Measurements from ENCODE around the gene P2RX2.

DNA sequence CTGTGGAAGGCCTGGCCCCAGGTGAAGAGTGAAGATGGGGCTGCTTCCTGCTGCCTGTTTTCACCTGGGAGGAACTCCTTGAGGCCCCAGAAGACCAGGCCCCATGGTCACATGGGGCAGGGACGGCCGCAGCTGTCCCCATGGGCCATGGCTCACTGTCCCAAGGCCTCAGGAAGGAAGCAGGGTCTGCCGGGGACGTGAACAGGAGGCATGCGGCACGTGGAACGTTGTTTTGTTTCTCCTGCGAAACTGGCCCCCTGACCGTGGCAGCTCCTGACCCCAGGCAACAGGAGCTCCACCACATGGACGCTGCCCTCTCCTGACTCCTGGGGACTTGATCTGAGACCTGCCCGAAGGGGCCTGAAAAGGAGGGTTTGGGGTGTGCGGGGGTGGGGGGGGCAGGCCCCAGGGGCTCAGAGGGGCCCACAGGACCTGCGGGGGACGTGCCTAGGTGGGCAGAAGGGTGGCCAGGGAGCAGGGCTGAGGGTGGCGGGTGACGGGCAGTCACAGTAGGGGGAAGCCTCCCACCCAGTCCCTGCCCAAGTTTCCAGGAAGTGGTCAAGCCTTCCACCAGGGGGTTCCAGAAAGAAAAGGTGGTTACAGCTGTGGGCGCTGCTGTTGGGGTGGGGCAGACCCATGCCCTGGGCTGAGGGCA lies 49.6 kb upstream of the P2RX2 start:
- TF ChIP-seq POLR2A (IDR thresholded peaks at IDR 0.05) (no peak), POLR2AphosphoS5 (IDR thresholded peaks at IDR 0.05; ENCODE audit: insufficient read depth in 1 of 2, low read depth in 1 of 2) (no peak)
- TF ChIP-seq, protein P1, sequence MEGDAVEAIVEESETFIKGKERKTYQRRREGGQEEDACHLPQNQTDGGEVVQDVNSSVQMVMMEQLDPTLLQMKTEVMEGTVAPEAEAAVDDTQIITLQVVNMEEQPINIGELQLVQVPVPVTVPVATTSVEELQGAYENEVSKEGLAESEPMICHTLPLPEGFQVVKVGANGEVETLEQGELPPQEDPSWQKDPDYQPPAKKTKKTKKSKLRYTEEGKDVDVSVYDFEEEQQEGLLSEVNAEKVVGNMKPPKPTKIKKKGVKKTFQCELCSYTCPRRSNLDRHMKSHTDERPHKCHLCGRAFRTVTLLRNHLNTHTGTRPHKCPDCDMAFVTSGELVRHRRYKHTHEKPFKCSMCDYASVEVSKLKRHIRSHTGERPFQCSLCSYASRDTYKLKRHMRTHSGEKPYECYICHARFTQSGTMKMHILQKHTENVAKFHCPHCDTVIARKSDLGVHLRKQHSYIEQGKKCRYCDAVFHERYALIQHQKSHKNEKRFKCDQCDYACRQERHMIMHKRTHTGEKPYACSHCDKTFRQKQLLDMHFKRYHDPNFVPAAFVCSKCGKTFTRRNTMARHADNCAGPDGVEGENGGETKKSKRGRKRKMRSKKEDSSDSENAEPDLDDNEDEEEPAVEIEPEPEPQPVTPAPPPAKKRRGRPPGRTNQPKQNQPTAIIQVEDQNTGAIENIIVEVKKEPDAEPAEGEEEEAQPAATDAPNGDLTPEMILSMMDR (IDR thresholded peaks at IDR 0.05): no peak
